Neutrophil (primary cell): Measurements from ENCODE around the gene PPL.
"Not testable (repeated sequence)": the region's sequence is repeated elsewhere in the genome, so short reads cannot be mapped to it uniquely, and the experiment has no call there.

Experiments
- H3K27ac ChIP-seq: fragments of 200-600 bp; sonication (generic); 2 replicates; pipeline ENCODE4 v1.5.1; 2016; ENCODE audit warnings: mild to moderate bottlenecking, moderate library complexity
- H3K27me3 ChIP-seq: fragments of 200-600 bp; sonication (generic); 2 replicates; pipeline ENCODE4 v1.6.0; 2016; ENCODE audit warnings: mild to moderate bottlenecking
- H3K36me3 ChIP-seq: fragments of 200-600 bp; sonication (generic); 2 replicates; pipeline ENCODE4 v1.5.1; 2017
- H3K4me1 ChIP-seq, 2 experiments: fragments of 200-600 bp in 1 of 2; sonication (generic) in 1 of 2; 1 replicate in 1 of 2; 2 replicates in 1 of 2; pipeline versions ENCODE4 v1.5.1 to v1.6.1; 2013 to 2016; ENCODE audit warnings: low read depth in 1 of 2, low read length in 1 of 2, mild to moderate bottlenecking in 1 of 2, moderate library complexity in 1 of 2; ENCODE audit not compliant: control insufficient read depth in 1 of 2, insufficient read depth in 1 of 2
- H3K4me3 ChIP-seq, 2 experiments: fragments of 200-600 bp in 1 of 2; sonication (generic) in 1 of 2; 1 replicate in 1 of 2; 2 replicates in 1 of 2; pipeline ENCODE4 v1.5.1; 2013 to 2016; ENCODE audit warnings: low read depth in 1 of 2, low read length in 1 of 2, mild to moderate bottlenecking in 1 of 2, moderate library complexity in 1 of 2
- H3K9me3 ChIP-seq: fragments of 200-600 bp; sonication (generic); 2 replicates; pipeline ENCODE4 v1.5.1; 2016
- TF ChIP-seq, protein P1 (sequence below): fragments of 200-600 bp; sonication (generic); IDR thresholded peaks from 2 replicates; pipeline ENCODE4 v1.5.1; 2016; ENCODE audit warnings: antibody characterized with exemption

The PPL gene

DNA sequence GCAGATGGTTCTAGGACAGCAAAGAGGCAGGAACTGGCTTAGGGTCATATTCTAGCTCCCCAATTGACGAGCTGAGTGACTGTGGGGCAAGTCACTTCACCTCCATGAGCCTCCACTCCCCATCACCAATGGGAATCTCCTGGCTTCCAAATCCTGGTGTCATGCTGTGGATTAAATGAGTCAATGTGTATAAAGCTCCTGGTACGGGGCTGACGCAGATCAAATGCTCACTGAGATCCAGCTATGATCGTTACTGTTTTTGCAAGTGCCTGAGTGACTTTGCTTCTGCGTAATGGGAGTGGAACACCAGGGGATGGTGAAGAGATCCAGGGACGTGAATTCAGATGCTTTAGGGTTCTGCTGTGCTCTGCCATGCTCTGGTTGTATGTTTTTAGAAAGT lies 23.6 kb upstream of the PPL start:
- H3K27me3 ChIP-seq, result peaks cover 42% of the 10 kb centered on the region
- TF ChIP-seq, protein P1, sequence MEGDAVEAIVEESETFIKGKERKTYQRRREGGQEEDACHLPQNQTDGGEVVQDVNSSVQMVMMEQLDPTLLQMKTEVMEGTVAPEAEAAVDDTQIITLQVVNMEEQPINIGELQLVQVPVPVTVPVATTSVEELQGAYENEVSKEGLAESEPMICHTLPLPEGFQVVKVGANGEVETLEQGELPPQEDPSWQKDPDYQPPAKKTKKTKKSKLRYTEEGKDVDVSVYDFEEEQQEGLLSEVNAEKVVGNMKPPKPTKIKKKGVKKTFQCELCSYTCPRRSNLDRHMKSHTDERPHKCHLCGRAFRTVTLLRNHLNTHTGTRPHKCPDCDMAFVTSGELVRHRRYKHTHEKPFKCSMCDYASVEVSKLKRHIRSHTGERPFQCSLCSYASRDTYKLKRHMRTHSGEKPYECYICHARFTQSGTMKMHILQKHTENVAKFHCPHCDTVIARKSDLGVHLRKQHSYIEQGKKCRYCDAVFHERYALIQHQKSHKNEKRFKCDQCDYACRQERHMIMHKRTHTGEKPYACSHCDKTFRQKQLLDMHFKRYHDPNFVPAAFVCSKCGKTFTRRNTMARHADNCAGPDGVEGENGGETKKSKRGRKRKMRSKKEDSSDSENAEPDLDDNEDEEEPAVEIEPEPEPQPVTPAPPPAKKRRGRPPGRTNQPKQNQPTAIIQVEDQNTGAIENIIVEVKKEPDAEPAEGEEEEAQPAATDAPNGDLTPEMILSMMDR, result no peak
- peaks cover 20 to 26% of the 10 kb centered on the region in 2 experiments for H3K4me1 ChIP-seq

DNA sequence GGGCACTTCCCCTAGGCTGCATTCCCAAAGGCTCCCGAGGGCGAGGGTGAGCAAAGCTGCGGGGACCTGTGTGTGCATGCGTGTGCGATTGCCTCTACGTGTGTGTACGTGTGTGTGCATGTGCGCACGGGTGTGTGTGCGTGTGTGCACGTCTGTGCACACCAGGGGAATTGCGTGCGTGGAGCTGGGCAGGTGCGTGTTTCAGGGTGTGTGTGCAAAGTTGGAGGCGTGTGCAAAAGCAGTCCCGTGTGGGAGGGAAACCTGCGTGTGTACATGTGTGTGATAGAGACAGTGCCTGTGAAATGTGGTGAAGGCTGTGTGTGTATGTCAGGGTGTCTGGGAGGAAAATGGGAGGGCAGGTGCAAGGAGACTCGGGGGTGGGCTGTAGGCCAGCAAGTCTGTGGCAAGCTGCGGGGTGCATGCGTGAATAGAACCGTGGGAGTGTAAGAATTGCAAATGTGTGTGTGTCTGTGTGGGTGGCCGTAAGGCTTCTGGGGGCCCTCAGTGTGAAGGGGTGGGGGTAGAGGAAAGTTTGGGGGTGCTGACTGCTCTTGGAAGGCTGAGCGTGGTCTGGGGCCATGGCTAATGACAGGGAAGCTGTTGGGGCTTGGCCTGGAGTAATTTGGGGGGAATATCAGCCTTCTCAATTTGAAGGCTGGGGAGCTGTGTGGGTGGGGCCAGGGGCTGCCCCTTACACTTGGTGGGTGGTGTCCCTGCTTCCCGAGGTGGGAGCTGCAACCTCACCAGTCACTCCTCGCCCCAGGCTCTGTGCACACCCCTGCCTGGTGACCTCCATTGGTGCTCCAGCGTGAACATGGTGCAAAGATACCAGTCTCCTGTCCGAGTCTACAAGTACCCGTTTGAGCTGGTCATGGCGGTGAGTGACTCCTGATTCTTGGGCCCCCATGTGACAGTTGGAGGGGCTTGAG lies 21.8 kb upstream of the PPL start:
- Histone ChIP-seq H3K9me3 (no peaks in the 10 kb centered on the region), H3K4me1 (peaks cover 20 to 26% of the 10 kb centered on the region in 2 experiments), H3K27ac (no peak overlapping the region), H3K36me3 (no peaks in the 10 kb centered on the region), H3K4me3 (peak overlapping the region; percentile 30 to 64), H3K27me3 (peaks cover 47% of the 10 kb centered on the region)
- TF ChIP-seq, protein P1, result no peak

More for the DNA sequence above, 23.6 kb upstream of the PPL start:
- Histone ChIP-seq H3K4me3 (no peak overlapping the region), H3K9me3 (no peaks in the 10 kb centered on the region), H3K36me3 (no peaks in the 10 kb centered on the region), H3K27ac (no peak overlapping the region)

DNA sequence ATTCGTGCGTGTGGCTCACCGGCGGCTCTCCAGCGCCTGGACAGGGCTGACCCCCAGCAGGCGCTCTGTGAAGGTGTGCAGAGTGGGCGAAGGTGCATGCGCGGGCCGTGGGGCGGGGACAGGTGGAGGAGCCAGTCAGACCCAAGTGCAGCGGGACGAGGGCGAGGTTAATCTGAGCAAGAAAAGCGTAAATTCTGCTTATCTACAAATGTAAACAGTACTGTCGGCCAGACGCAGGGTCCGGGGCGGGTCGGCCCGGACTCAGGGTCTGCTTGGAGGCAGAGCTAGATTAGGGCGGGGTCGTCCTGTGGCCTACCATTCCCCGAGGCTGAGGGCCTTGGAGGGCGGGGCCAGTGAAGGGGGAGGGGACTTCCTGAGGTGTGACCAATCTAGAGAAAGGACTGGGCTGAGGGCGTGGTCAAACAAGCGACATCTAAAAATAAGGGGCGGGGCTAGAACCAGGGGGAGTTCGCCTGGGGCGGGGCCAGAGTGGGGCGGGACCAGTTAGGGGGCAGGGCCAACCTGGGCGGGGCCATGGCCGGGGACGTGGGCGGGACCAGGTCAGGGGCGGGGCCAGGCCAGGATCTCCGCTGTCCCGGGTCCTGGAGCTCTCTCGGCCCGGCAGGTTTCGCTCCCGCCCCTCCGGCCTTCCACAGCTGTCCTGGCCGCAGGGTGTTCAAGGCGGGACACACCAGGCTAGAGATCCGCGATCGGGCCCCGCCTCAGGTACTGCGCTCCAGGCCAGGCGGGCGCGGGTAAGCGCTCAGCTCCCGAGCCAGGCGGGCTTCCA lies 21.0 kb upstream of the PPL start, which contains the start of gene SEC14L5:
TSS of gene SEC14L5 (plus strand) at position 611 of the 790 bp plus-strand sequence. CDS start 994 bp downstream, outside the sequence.
- peak within 1 kb of the TSS; percentile 64 to 68 for H3K4me3 ChIP-seq
- peaks cover 20 to 26% of the 10 kb centered on the region in 2 experiments for H3K4me1 ChIP-seq
- no peaks in the 10 kb centered on the region for H3K9me3 ChIP-seq
- peak within 1 kb of the TSS; percentile 40 for H3K27ac ChIP-seq
- peaks cover 46% of the 10 kb centered on the region for H3K27me3 ChIP-seq
- no peaks in the 10 kb centered on the region for H3K36me3 ChIP-seq
- TF ChIP-seq, protein P1, result peak; percentile 30

DNA sequence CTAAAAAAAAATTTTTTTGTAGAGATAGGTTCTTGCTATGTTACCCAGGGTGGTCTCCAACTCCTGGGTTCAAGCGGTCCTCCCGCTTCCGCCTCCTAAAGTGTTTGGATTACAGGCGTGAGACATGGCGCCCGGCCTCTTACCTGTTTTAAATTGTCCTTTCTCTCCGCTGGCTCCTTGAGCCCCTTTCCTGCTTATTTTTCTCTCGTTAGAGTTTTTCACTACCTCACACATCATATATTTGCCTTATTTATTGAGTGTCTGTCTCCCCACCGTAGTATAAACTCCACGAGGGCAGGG lies 20.4 kb upstream of the PPL start:
- H3K27ac ChIP-seq, result peak overlapping the region; percentile 40
- TF ChIP-seq, protein P1, result no peak
- peak overlapping the region; percentile 64 to 68 for H3K4me3 ChIP-seq
- peaks cover 20 to 26% of the 10 kb centered on the region in 2 experiments for H3K4me1 ChIP-seq
- H3K9me3 ChIP-seq, result no peaks in the 10 kb centered on the region
- peaks cover 42% of the 10 kb centered on the region for H3K27me3 ChIP-seq
- no peaks in the 10 kb centered on the region for H3K36me3 ChIP-seq

DNA sequence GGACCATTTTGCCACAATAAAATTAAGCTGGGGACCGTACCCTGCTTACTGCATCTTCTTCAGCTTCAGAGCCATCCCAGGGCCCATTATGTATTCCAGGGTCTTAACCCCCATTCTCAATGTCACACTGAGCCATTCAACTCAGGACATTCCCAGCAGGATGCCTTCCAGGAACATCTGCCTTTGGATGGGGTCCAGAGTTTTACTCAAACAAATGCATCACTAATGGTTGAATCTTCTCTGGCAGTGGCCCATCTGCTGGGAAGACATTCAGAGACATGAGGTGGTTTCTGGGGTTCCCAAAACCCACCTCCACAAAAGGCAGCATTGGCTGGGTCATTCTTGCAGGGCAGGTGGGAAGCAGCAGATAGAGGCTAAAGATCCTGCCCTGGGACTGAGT lies 17.8 kb upstream of the PPL start:
- Histone ChIP-seq H3K9me3 (no peaks in the 10 kb centered on the region), H3K4me3 (no peak overlapping the region), H3K36me3 (no peaks in the 10 kb centered on the region), H3K27me3 (peaks cover 21% of the 10 kb centered on the region), H3K4me1 (peaks cover 20 to 26% of the 10 kb centered on the region in 2 experiments), H3K27ac (no peak overlapping the region)
- TF ChIP-seq, protein P1, result no peak

DNA sequence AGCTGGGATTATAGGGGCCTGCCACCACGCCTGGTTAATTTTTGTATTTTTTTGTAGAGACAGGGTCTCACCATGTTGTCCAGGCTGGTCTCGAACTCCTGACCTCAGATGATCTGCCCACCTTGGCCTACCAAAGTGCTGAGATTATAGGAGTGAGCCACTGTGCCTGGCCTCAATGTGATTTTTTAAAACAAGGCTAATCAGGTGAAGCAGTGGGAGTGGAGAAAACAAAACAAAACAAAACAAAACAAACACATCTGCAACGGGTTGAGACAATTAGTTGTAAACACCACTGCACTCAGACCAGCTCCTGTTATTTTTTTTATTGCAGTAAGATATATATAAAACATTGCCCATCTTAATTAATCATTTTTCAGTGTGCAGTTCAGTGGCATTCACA lies 14.6 kb upstream of the PPL start:
- H3K27ac ChIP-seq, H3K9me3 ChIP-seq, H3K27me3 ChIP-seq, H3K36me3 ChIP-seq, H3K4me3 ChIP-seq: not testable (repeated sequence)
- H3K4me1 ChIP-seq, result peaks cover 37 to 38% of the 10 kb centered on the region in 2 experiments
